ENCODE data around the gene SMU1. TPM values are rescaled to one million over a fixed set of nuclear protein-coding genes. Genes with fewer than 3 reads are reported as not detected.

The SMU1 gene
- total RNA-seq, 4 donors from 2014 or later, result 12.5 to 15.3 (median 13.6) TPM

- peaks cover 20 to 27% of the 10 kb centered on the region in 2 donors for H3K4me1 ChIP-seq
- in situ Hi-C loops (cut with MboI; ENCODE audit: low sequenced_read_pairs in 4 of 4) (no loop called here), intact Hi-C loops (cut with DNase I; ENCODE audit: low total_unique reads) (loop anchor here (2.0 kb wide), 1 partner anchor 26 kb away; no protein-coding TSS in a partner anchor)
- ATAC-seq (peak; percentile 35 to 76), DNase-seq (peak in 1 of 2 donors; percentile 72)
- H3K9me3 ChIP-seq, result no peaks in the 10 kb centered on the region
- H3K4me3 ChIP-seq, result no peak overlapping the region
- H3K36me3 ChIP-seq, result peaks cover 0 to 6% of the 10 kb centered on the region in 2 donors
- no peak for TF ChIP-seq POLR2A (IDR thresholded peaks at IDR 0.05)
- no peak for TF ChIP-seq CTCF (IDR thresholded peaks at IDR 0.05 in 4 of 5, conservative IDR thresholded peaks at IDR 0.05 in 1 of 5)
- peak overlapping the region; percentile 68 to 76 (median 73) for H3K27ac ChIP-seq
- H3K27me3 ChIP-seq, result no peaks in the 10 kb centered on the region
These were observed 30.6 kb upstream of the SMU1 start for GRCh38 chr9:33106827-33107621.

GRCh38 chr9:33106372-33106771, 29.9 kb upstream of the SMU1 start:
- ATAC-seq (no peak), DNase-seq (no peak)
- in situ Hi-C loops (cut with MboI; ENCODE audit: low sequenced_read_pairs in 4 of 4) (no loop called here), intact Hi-C loops (cut with DNase I; ENCODE audit: low total_unique reads) (loop anchor here (2.0 kb wide), 1 partner anchor 26 kb away; no protein-coding TSS in a partner anchor)
- H3K4me1 ChIP-seq, result peaks cover 24 to 31% of the 10 kb centered on the region in 2 donors
- no peaks in the 10 kb centered on the region for H3K9me3 ChIP-seq
- H3K27me3 ChIP-seq, result no peaks in the 10 kb centered on the region
- H3K36me3 ChIP-seq, result peaks cover 0 to 6% of the 10 kb centered on the region in 2 donors
- peak overlapping the region; percentile 68 to 76 (median 73) for H3K27ac ChIP-seq
- TF ChIP-seq CTCF (IDR thresholded peaks at IDR 0.05 in 4 of 5, conservative IDR thresholded peaks at IDR 0.05 in 1 of 5), result no peak
- H3K4me3 ChIP-seq, result no peak overlapping the region

- Histone ChIP-seq H3K4me3 (no peak overlapping the region), H3K36me3 (peaks cover 0 to 6% of the 10 kb centered on the region in 2 donors), H3K27me3 (no peaks in the 10 kb centered on the region), H3K27ac (peak overlapping the region; percentile 68 to 76 (median 73)), H3K4me1 (peaks cover 27 to 35% of the 10 kb centered on the region in 2 donors), H3K9me3 (no peaks in the 10 kb centered on the region)
- no peak for TF ChIP-seq CTCF (IDR thresholded peaks at IDR 0.05 in 4 of 5, conservative IDR thresholded peaks at IDR 0.05 in 1 of 5)
- no peak for TF ChIP-seq POLR2A (IDR thresholded peaks at IDR 0.05)
- ATAC-seq (no peak), DNase-seq (no peak)
- in situ Hi-C loops (cut with MboI; ENCODE audit: low sequenced_read_pairs in 4 of 4) (no loop called here), intact Hi-C loops (cut with DNase I; ENCODE audit: low total_unique reads) (loop anchor here (2.0 kb wide), 1 partner anchor 27 kb away; no protein-coding TSS in a partner anchor)
These were observed 29.5 kb upstream of the SMU1 start for GRCh38 chr9:33105959-33106358.

- H3K36me3 ChIP-seq, result peaks cover 0 to 4% of the 10 kb centered on the region in 2 donors
- in situ Hi-C loops (cut with MboI; ENCODE audit: low sequenced_read_pairs in 4 of 4) (no loop called here), intact Hi-C loops (cut with DNase I; ENCODE audit: low total_unique reads) (no loop called here)
- no peaks in the 10 kb centered on the region for H3K27me3 ChIP-seq
- TF ChIP-seq POLR2A (IDR thresholded peaks at IDR 0.05) (no peak), CTCF (IDR thresholded peaks at IDR 0.05 in 4 of 5, conservative IDR thresholded peaks at IDR 0.05 in 1 of 5) (no peak)
- H3K4me3 ChIP-seq, result no peak overlapping the region
- peaks cover 27 to 37% of the 10 kb centered on the region in 2 donors for H3K4me1 ChIP-seq
- DNase-seq (no peak), ATAC-seq (no peak)
- no peaks in the 10 kb centered on the region for H3K9me3 ChIP-seq
- H3K27ac ChIP-seq, result no peak overlapping the region
These were observed 29.0 kb upstream of the SMU1 start for GRCh38 chr9:33105504-33105903.

All from gastrocnemius medialis (tissue), 4 donors.